GM23338 (cell line): Measurements from ENCODE around the gene MYL11. TPM values are rescaled to one million over a fixed set of nuclear protein-coding genes. Genes with fewer than 3 reads are reported as not detected.

Experiments
- ATAC-seq: fragments of 200-7000 bp; cut with Tn5 transposase; 3 replicates; pipeline ENCODE4 v1.9.1; 2020
- DNase-seq: peaks from one replicate; pipeline ENCODE4 v3.0.0-alpha.2; 2015; ENCODE audit warnings: low spot score
- H2AFZ ChIP-seq: fragments of 200-600 bp; sonication (generic); 2 replicates; pipeline ENCODE4 v1.8.0; 2016; ENCODE audit warnings: antibody characterized with exemption, mild to moderate bottlenecking, moderate library complexity
- H3F3A ChIP-seq: fragments of 200-600 bp; sonication (generic); replicated peaks from 2 replicates; pipeline ENCODE4 v1.8.0; 2017; ENCODE audit warnings: antibody characterized with exemption, mixed run types, low read depth
- H3K27ac ChIP-seq: fragments of 200-600 bp; sonication (generic); 2 replicates; pipeline ENCODE4 v1.6.1; 2016; ENCODE audit warnings: low read depth
- H3K27me3 ChIP-seq: fragments of 200-600 bp; sonication (generic); 2 replicates; pipeline ENCODE4 v1.8.0; 2016; ENCODE audit warnings: mild to moderate bottlenecking, mixed run types, moderate library complexity; ENCODE audit not compliant: insufficient read depth
- H3K36me3 ChIP-seq: fragments of 200-600 bp; sonication (generic); 2 replicates; pipeline ENCODE4 v1.8.0; 2016; ENCODE audit warnings: mild to moderate bottlenecking; ENCODE audit not compliant: insufficient read depth
- H3K4me1 ChIP-seq: fragments of 200-600 bp; sonication (generic); 2 replicates; pipeline ENCODE4 v1.8.0; 2016; ENCODE audit warnings: mild to moderate bottlenecking, moderate library complexity; ENCODE audit not compliant: insufficient read depth
- H3K4me2 ChIP-seq: fragments of 200-600 bp; sonication (generic); 2 replicates; pipeline ENCODE4 v1.7.1; 2017; ENCODE audit warnings: mixed run types
- H3K4me3 ChIP-seq: fragments of 200-600 bp; sonication (generic); 2 replicates; pipeline ENCODE4 v1.6.1; 2016; ENCODE audit warnings: mixed run types
- H3K79me2 ChIP-seq: fragments of 200-600 bp; sonication (generic); replicated peaks from 2 replicates; pipeline ENCODE4 v1.8.0; 2017; ENCODE audit warnings: mild to moderate bottlenecking; ENCODE audit not compliant: insufficient read depth
- H3K9me2 ChIP-seq: fragments of 200-600 bp; sonication (generic); 2 replicates; pipeline ENCODE4 v1.8.0; 2017; ENCODE audit not compliant: insufficient read depth
- H4K20me1 ChIP-seq: fragments of 200-600 bp; sonication (generic); replicated peaks from 2 replicates; pipeline ENCODE4 v1.8.0; 2017; ENCODE audit warnings: mild to moderate bottlenecking; ENCODE audit not compliant: insufficient read depth
- H3K27ac Mint-ChIP-seq: 2 replicates; pipeline ENCODE4 v1.8.0; 2020; ENCODE audit warnings: inconsistent platforms, mild to moderate bottlenecking, moderate library complexity, mixed read lengths
- H3K27me3 Mint-ChIP-seq: 3 replicates; pipeline ENCODE4 v1.8.0; 2022; ENCODE audit warnings: low read depth, mild to moderate bottlenecking, moderate library complexity, mixed read lengths, inconsistent platforms; ENCODE audit not compliant: insufficient read depth, poor library complexity
- H3K36me3 Mint-ChIP-seq: 3 replicates; pipeline ENCODE4 v1.8.0; 2021; ENCODE audit warnings: low read depth, mild to moderate bottlenecking, inconsistent platforms, moderate library complexity, mixed read lengths
- H3K4me1 Mint-ChIP-seq: 3 replicates; pipeline ENCODE4 v1.8.0; 2020; ENCODE audit warnings: mild to moderate bottlenecking, inconsistent platforms, mixed read lengths
- H3K4me3 Mint-ChIP-seq: 3 replicates; pipeline ENCODE4 v1.8.0; 2021; ENCODE audit warnings: moderate library complexity, mild to moderate bottlenecking, inconsistent platforms, mixed read lengths
- H3K9me3 Mint-ChIP-seq: 3 replicates; pipeline ENCODE4 v1.8.0; 2020; ENCODE audit warnings: moderate library complexity, mild to moderate bottlenecking, inconsistent platforms, mixed read lengths
- CREB1 ChIP-seq: fragments of 250-450 bp; sonication (Bioruptor Pico); IDR thresholded peaks from 2 replicates; pipeline ENCODE4 v1.5.0; 2020; ENCODE audit warnings: low read depth, mild to moderate bottlenecking, moderate library complexity
- CTCF ChIP-seq, 2 experiments: fragments of 200-600 bp in 1 of 2; sonication (generic) in 1 of 2; conservative IDR thresholded peaks; 2 replicates each; pipeline versions ENCODE4 v1.5.1 to v1.6.1; 2016 to 2017; ENCODE audit warnings: antibody characterized with exemption in 2 of 2, low read depth in 2 of 2, mild to moderate bottlenecking in 2 of 2, moderate library complexity in 1 of 2
- ETS1 ChIP-seq: IDR thresholded peaks from 2 replicates; pipeline ENCODE4 v1.6.1; 2016; ENCODE audit warnings: antibody characterized with exemption
- EZH2 ChIP-seq: fragments of 200-600 bp; sonication (generic); IDR thresholded peaks from one replicate; pipeline ENCODE4 v1.8.0; 2017; ENCODE audit warnings: antibody characterized with exemption, mild to moderate bottlenecking, low read depth; ENCODE audit not compliant: unreplicated experiment
- EZH2phosphoT487 ChIP-seq: fragments of 200-600 bp; sonication (generic); IDR thresholded peaks from one replicate; pipeline ENCODE4 v1.8.1; 2018; ENCODE audit warnings: antibody characterized with exemption; ENCODE audit not compliant: unreplicated experiment
- JUNB ChIP-seq: IDR thresholded peaks from one replicate; pipeline ENCODE4 v1.6.1; 2016; ENCODE audit warnings: antibody characterized with exemption; ENCODE audit not compliant: unreplicated experiment
- NANOG ChIP-seq: IDR thresholded peaks from 2 replicates; pipeline ENCODE4 v1.6.1; 2016; ENCODE audit warnings: antibody characterized with exemption, borderline replicate concordance
- POLR2AphosphoS5 ChIP-seq: IDR thresholded peaks from 2 replicates; pipeline ENCODE4 v1.6.1; 2016; ENCODE audit warnings: antibody characterized with exemption, low read depth
- REST ChIP-seq: IDR thresholded peaks from one replicate; pipeline ENCODE4 v1.6.1; 2018; ENCODE audit warnings: antibody characterized with exemption; ENCODE audit not compliant: unreplicated experiment
- STAT1 ChIP-seq: IDR thresholded peaks from one replicate; pipeline ENCODE4 v1.6.1; 2016; ENCODE audit warnings: antibody characterized with exemption; ENCODE audit not compliant: unreplicated experiment
- ZNF114 ChIP-seq: fragments of 250-450 bp; sonication (Bioruptor Pico); IDR thresholded peaks from 2 replicates; pipeline ENCODE4 v1.5.0; 2020; ENCODE audit warnings: mild to moderate bottlenecking, moderate library complexity
- ZNF331 ChIP-seq: fragments of 250-450 bp; sonication (Bioruptor Pico); IDR thresholded peaks from 2 replicates; pipeline ENCODE4 v1.5.0; 2020; ENCODE audit warnings: low read depth, mild to moderate bottlenecking, moderate library complexity
- ZNF462 ChIP-seq: fragments of 250-450 bp; sonication (Bioruptor Pico); IDR thresholded peaks from 2 replicates; pipeline ENCODE4 v1.5.0; 2020; ENCODE audit warnings: mild to moderate bottlenecking, moderate library complexity
- polyA plus RNA-seq: library from polyadenylated mRNA; unstranded; fragments of >200 nt; fragmentation: Nextera tagmentation; extraction: Ambion mirVana; gene quantifications from 2 replicates; pipeline ENCODE4 v1.2.1, GENCODE V29; 2016
- total RNA-seq: library from RNA; depleted of rRNA; stranded (reverse); fragments of >200 nt; shearing (Covaris generic); gene quantifications from 2 replicates; pipeline ENCODE4 v1.2.3, GENCODE V29; 2014

Gene MYL11
- total and polyA plus RNA-seq, 2 experiments from 2014 or later = 3.5 TPM; not detected in 1

- no peak overlapping the region for H3K27ac Mint-ChIP-seq
- peak overlapping the region; percentile 98 for H3K4me2 ChIP-seq
- H4K20me1 ChIP-seq = peaks cover 10% of the 10 kb centered on the region; the same call in 1 of the 2 replicates
- H3K79me2 ChIP-seq = peaks cover 37% of the 10 kb centered on the region
- no peak for TF ChIP-seq STAT1
- TF ChIP-seq NANOG = no peak
- no peak for TF ChIP-seq CREB1 (CRISPR knock-in tag)
- no peak for TF ChIP-seq ZNF462
- TF ChIP-seq JUNB = no peak
- TF ChIP-seq REST = no peak
- TF ChIP-seq CTCF (conservative IDR thresholded peaks at IDR 0.05; ENCODE audit: low read depth in 2 of 2) = no peak; a peak in 1 of 4 replicates
- no peak for TF ChIP-seq EZH2
- TF ChIP-seq POLR2AphosphoS5 = no peak; the same call in none of the 2 replicates
- TF ChIP-seq ZNF331 (CRISPR knock-in tag) = no peak
- no peak for TF ChIP-seq ZNF114
- no peak for TF ChIP-seq ETS1
- TF ChIP-seq EZH2phosphoT487 = no peak
- H3K36me3 Mint-ChIP-seq = peaks cover 9% of the 10 kb centered on the region; the same call in 2 of the 3 replicates
- H3K4me1 ChIP-seq = peaks cover 11% of the 10 kb centered on the region
- no peak overlapping the region for H3K27ac ChIP-seq
- H3K9me2 ChIP-seq = no peaks in the 10 kb centered on the region
- DNase-seq = no peak
- H2AFZ ChIP-seq = no peak overlapping the region
- H3K4me1 Mint-ChIP-seq = peaks cover 33% of the 10 kb centered on the region
- H3K4me3 Mint-ChIP-seq = peak overlapping the region; percentile 74; the same call in 2 of the 3 replicates
- no peaks in the 10 kb centered on the region for H3K27me3 ChIP-seq
- H3K27me3 Mint-ChIP-seq = peaks cover 19% of the 10 kb centered on the region
- H3K9me3 Mint-ChIP-seq = no peaks in the 10 kb centered on the region
- no peak for ATAC-seq
- H3K4me3 ChIP-seq = peak overlapping the region; percentile 85
- no peaks in the 10 kb centered on the region for H3K36me3 ChIP-seq
- no peaks in the 10 kb centered on the region for H3F3A ChIP-seq
Measured at GRCh38 chr16:30369938-30370455, 4.6 kb upstream of the MYL11 start.
